Kidney (tissue), 14 donors: Measurements from ENCODE around the gene CCL7. TPM values are rescaled to one million over a fixed set of nuclear protein-coding genes. Genes with fewer than 3 reads are reported as not detected.

Experiments used
- DNase-seq, 5 donors: peaks; one replicate each; pipeline ENCODE4 v3.0.0-alpha.2; 2013 to 2020
- FAIRE-seq: peaks from 2 replicates; lab custom pipeline; 2012; peaks lifted over from hg19 to GRCh38; lab: Jason Lieb, UNC
- H3K27ac ChIP-seq, 2 donors: one replicate each; pipeline ENCODE4 v1.7.0; 2013; ENCODE audit warnings: low read depth in 2 of 2, low read length in 2 of 2, inconsistent platforms in 1 of 2
- H3K27me3 ChIP-seq: one replicate; pipeline ENCODE4 v1.7.1; 2013; ENCODE audit warnings: low read length, inconsistent platforms; ENCODE audit not compliant: control insufficient read depth, insufficient read depth
- H3K36me3 ChIP-seq, 3 donors: one replicate each; pipeline versions ENCODE4 v1.7.0 to v1.7.1; 2013; ENCODE audit warnings: low read length in 3 of 3, control low read depth in 1 of 3, inconsistent platforms in 1 of 3; ENCODE audit not compliant: insufficient read depth in 3 of 3, control insufficient read depth in 2 of 3
- H3K4me1 ChIP-seq, 3 donors: one replicate each; pipeline versions ENCODE4 v1.7.0 to v1.7.1; 2013; ENCODE audit warnings: low read length in 3 of 3, inconsistent platforms in 1 of 3, low read depth in 1 of 3; ENCODE audit not compliant: control insufficient read depth in 2 of 3, insufficient read depth in 2 of 3
- H3K4me3 ChIP-seq, 3 donors: one replicate each; pipeline versions ENCODE4 v1.7.0 to v1.8.1; 2013; ENCODE audit warnings: low read length in 3 of 3, control low read depth in 1 of 3, inconsistent platforms in 1 of 3
- H3K9ac ChIP-seq, 3 donors: one replicate each; pipeline versions ENCODE4 v1.7.0 to v1.7.1; 2013; ENCODE audit warnings: low read length in 3 of 3, control low read depth in 1 of 3, inconsistent platforms in 1 of 3
- H3K9me3 ChIP-seq, 3 donors: one replicate each; pipeline versions ENCODE4 v1.7.0 to v1.7.1; 2013; ENCODE audit warnings: low read length in 3 of 3, control low read depth in 1 of 3, inconsistent platforms in 1 of 3; ENCODE audit not compliant: control insufficient read depth in 2 of 3, insufficient read depth in 1 of 3
- intact Hi-C: fragments of 100-400 bp; cut with DNase I; formaldehyde crosslinking; loops from one replicate; pipeline ENCODE4 v1.11.1; 2022
- polyA plus RNA-seq: library from polyadenylated mRNA; stranded (reverse); fragments of 350-450 nt; fragmentation: Illumina TruSeq; extraction: RNeasy Lipid Tissue Mini Kit (QIAGEN cat#74804); gene quantifications from one replicate; pipeline ENCODE4 v1.2.3, GENCODE V29; 2014; ENCODE audit warnings: low read depth, low replicate concordance; ENCODE audit not compliant: insufficient read depth
- total RNA-seq: library from RNA; stranded (reverse); fragmentation: NEBNext Ultra II Directional; extraction: Animal tissue kit (Norgen Biotek cat#: 25700); gene quantifications from one replicate; pipeline ENCODE4 v1.2.1, GENCODE V29; 2021
- TF ChIP-seq, protein P1 (sequence below): IDR thresholded peaks from 3 replicates; pipeline ENCODE4 v1.5.1; 2012; ENCODE audit warnings: mild to moderate bottlenecking, moderate library complexity, borderline replicate concordance; ENCODE audit not compliant: insufficient read depth; ENCODE audit errors: extremely low read depth
- donor health status: control.
- donor health status: control.
- donor health status: control.
- donor health status: control.
- donor health status: control.
- donor health status: DM: yes; HTN: yes; CAD: no.
- donor health status: Normal renal cell carcinoma (clear cell type).

CCL7 gene
- total and polyA plus RNA-seq, 2 donors from 2014 or later = not detected

DNA sequence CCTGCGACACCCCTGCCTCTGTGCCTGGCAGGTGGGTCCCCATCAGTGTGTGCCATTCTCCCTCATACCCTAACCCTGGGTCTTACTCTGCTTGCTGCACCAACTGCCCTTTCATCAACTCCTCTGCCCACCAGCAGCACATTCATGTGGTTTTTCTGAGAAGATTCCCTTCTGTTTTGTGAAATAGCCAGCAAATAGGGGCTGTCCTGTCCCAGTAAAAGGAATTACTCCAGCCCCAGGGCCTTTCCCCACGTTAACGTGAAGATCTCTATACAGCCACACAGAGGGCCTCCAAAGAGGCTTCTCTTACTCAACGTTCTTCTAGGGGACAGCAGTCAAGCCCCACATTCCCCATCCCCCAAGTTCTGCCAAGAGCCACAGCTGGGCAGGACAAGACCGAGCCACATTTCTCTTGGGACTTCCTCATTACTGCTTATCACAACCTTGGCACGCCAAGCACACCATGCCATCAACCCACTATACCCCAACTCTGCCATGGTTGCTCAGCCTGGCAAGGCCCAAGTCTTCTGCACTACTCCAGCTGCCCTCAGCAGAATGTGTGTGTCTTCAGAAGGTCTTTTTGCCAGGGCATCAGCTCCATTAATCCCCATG, 33.6 kb upstream of the CCL7 start:
- H3K9ac ChIP-seq = no peak overlapping the region
- peak overlapping the region in 1 of 2 donors; percentile 44 for H3K27ac ChIP-seq
- no peaks in the 10 kb centered on the region for H3K36me3 ChIP-seq
- H3K4me1 ChIP-seq = peaks cover 0 to 21% (median 13%) of the 10 kb centered on the region in 3 donors
- no peak overlapping the region for H3K4me3 ChIP-seq
- intact Hi-C loops = no loop called here
- no peak for DNase-seq
- no peaks in the 10 kb centered on the region for H3K27me3 ChIP-seq
- TF ChIP-seq, protein P1, sequence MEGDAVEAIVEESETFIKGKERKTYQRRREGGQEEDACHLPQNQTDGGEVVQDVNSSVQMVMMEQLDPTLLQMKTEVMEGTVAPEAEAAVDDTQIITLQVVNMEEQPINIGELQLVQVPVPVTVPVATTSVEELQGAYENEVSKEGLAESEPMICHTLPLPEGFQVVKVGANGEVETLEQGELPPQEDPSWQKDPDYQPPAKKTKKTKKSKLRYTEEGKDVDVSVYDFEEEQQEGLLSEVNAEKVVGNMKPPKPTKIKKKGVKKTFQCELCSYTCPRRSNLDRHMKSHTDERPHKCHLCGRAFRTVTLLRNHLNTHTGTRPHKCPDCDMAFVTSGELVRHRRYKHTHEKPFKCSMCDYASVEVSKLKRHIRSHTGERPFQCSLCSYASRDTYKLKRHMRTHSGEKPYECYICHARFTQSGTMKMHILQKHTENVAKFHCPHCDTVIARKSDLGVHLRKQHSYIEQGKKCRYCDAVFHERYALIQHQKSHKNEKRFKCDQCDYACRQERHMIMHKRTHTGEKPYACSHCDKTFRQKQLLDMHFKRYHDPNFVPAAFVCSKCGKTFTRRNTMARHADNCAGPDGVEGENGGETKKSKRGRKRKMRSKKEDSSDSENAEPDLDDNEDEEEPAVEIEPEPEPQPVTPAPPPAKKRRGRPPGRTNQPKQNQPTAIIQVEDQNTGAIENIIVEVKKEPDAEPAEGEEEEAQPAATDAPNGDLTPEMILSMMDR = no peak
- no peaks in the 10 kb centered on the region for H3K9me3 ChIP-seq
- FAIRE-seq = no peak

DNA sequence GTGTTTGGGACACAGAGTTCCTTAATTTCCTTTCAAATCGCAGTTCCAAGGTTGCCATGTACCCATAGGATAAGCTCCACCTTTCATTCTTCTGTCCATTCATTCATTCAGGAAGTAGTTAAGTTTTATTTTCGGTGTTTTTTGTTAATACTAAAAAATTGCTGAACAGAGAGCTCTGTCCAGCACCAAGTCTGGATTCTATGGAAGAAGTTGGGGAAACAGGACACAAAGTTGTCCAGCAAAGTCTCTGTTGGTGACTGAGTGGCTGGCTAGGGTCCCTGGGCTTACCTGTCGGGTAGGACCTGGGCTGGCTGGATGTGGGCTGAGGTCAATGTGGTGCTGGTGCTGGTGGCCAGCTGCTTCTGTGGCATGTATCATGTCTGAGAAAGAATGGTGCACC, 32.6 kb upstream of the CCL7 start:
- DNase-seq (no peak), FAIRE-seq (no peak)
- H3K27me3 ChIP-seq = no peaks in the 10 kb centered on the region
- H3K9me3 ChIP-seq = no peaks in the 10 kb centered on the region
- no peaks in the 10 kb centered on the region for H3K36me3 ChIP-seq
- no peak overlapping the region for H3K27ac ChIP-seq
- H3K4me3 ChIP-seq = no peak overlapping the region
- no peak overlapping the region for H3K9ac ChIP-seq
- intact Hi-C loops = no loop called here
- H3K4me1 ChIP-seq = peaks cover 0 to 21% (median 17%) of the 10 kb centered on the region in 3 donors
- TF ChIP-seq, protein P1 = no peak

DNA sequence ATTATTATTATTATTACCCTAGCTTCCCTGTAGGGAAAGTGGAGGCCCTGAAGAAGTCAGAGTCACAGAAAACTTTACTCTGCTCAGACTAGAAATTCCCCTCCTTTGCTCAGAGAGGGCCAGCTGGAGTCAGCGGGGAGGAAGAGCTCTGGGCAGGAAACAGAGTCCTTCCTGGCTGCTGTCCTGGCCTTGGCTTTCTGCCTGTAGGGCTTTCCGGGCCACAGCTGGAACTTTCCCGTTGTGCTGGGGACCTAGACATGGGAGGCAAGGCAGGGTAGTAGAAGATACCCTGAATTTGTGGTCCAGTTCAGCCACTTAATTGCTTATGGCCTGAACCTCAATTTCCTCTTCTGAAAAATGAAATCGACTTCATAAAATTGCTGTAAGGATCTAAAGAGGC, 29.0 kb upstream of the CCL7 start:
- Histone ChIP-seq H3K9ac (no peak overlapping the region), H3K4me1 (peaks cover 0 to 9% (median 7%) of the 10 kb centered on the region in 3 donors), H3K36me3 (no peaks in the 10 kb centered on the region), H3K27ac (peak overlapping the region in 1 of 2 donors; percentile 40), H3K4me3 (no peak overlapping the region), H3K27me3 (no peaks in the 10 kb centered on the region), H3K9me3 (no peaks in the 10 kb centered on the region)
- FAIRE-seq = no peak
- intact Hi-C loops = no loop called here
- TF ChIP-seq, protein P1 = no peak
- DNase-seq = peak in 3 of 5 donors; percentile 25 to 87 (median 73)
